CD14-positive monocyte (primary cell): ENCODE results near the gene PPP2R3B. TPM values are rescaled to one million over a fixed set of nuclear protein-coding genes. Genes with fewer than 3 reads are reported as not detected.
"Not testable (repeated sequence)": the region's sequence is repeated elsewhere in the genome, so short reads cannot be mapped to it uniquely, and the experiment has no call there.

ENCODE experiments used
- DNase-seq, 3 donors: peaks; one replicate each; pipeline ENCODE4 v3.0.0-alpha.2; 2011 to 2022
- H2AFZ ChIP-seq: 2 replicates; pipeline ENCODE4 v1.6.0; 2012; ENCODE audit warnings: mild to moderate bottlenecking, low read depth, low read length, inconsistent platforms; ENCODE audit not compliant: insufficient read depth, poor library complexity, severe bottlenecking
- H3K27ac ChIP-seq, 2 donors: 1 replicate in 1 of 2; 2 replicates in 1 of 2; pipeline ENCODE4 v1.5.1; 2012 to 2013; ENCODE audit warnings: low read length in 2 of 2, control low read depth in 1 of 2, inconsistent platforms in 1 of 2, low read depth in 1 of 2, mild to moderate bottlenecking in 1 of 2
- H3K27me3 ChIP-seq, 2 donors: one replicate each; pipeline versions ENCODE4 v1.6.0 to v1.6.1; 2011 to 2013; ENCODE audit warnings: low read length in 2 of 2; ENCODE audit not compliant: control insufficient read depth in 2 of 2, insufficient read depth in 2 of 2
- H3K36me3 ChIP-seq, 2 donors: replicated peaks in 1 of 2; 1 replicate in 1 of 2; 2 replicates in 1 of 2; pipeline versions ENCODE4 v1.5.1 to v1.6.1; 2012 to 2013; ENCODE audit warnings: low read length in 2 of 2, control low read depth in 1 of 2, inconsistent platforms in 1 of 2, mild to moderate bottlenecking in 1 of 2; ENCODE audit not compliant: insufficient read depth in 2 of 2, control insufficient read depth in 1 of 2
- H3K4me1 ChIP-seq, 2 donors: 1 replicate in 1 of 2; 2 replicates in 1 of 2; pipeline versions ENCODE4 v1.5.1 to v1.6.1; 2012 to 2013; ENCODE audit warnings: low read length in 2 of 2, control low read depth in 1 of 2, inconsistent platforms in 1 of 2, mild to moderate bottlenecking in 1 of 2, moderate library complexity in 1 of 2; ENCODE audit not compliant: insufficient read depth in 2 of 2, control insufficient read depth in 1 of 2
- H3K4me2 ChIP-seq: replicated peaks from 2 replicates; pipeline ENCODE3; 2012; ENCODE audit warnings: low read length, moderate library complexity, mild to moderate bottlenecking; ENCODE audit not compliant: poor library complexity, severe bottlenecking; ENCODE audit errors: extremely low read depth
- H3K4me3 ChIP-seq, 3 experiments: fragments of 200-600 bp in 1 of 3; sonication (generic) in 1 of 3; replicated peaks in 1 of 3; 1 replicate in 2 of 3; 2 replicates in 1 of 3; pipeline ENCODE4 v1.5.1; 2011 to 2013; ENCODE audit warnings: low read length in 3 of 3, mild to moderate bottlenecking in 3 of 3, control low read depth in 2 of 3, low read depth in 2 of 3, inconsistent platforms in 1 of 3, moderate library complexity in 1 of 3
- H3K79me2 ChIP-seq: 2 replicates; pipeline ENCODE4 v1.6.0; 2012; ENCODE audit warnings: mild to moderate bottlenecking, control low read depth, inconsistent platforms, low read length, moderate library complexity; ENCODE audit not compliant: insufficient read depth
- H3K9ac ChIP-seq: 2 replicates; pipeline ENCODE4 v1.6.0; 2017; ENCODE audit warnings: low read length, mild to moderate bottlenecking; ENCODE audit not compliant: insufficient read depth, poor library complexity, severe bottlenecking
- H3K9me3 ChIP-seq, 2 donors: replicated peaks in 1 of 2; 1 replicate in 1 of 2; 2 replicates in 1 of 2; pipeline versions ENCODE4 v1.5.1 to v1.6.1; 2012 to 2013; ENCODE audit warnings: low read length in 2 of 2, control low read depth in 1 of 2; ENCODE audit not compliant: control insufficient read depth in 1 of 2, insufficient read depth in 1 of 2
- H4K20me1 ChIP-seq: 2 replicates; pipeline ENCODE4 v1.6.0; 2012; ENCODE audit warnings: mild to moderate bottlenecking, low read length, control low read depth, moderate library complexity; ENCODE audit not compliant: insufficient read depth
- H3K27ac Mint-ChIP-seq, 7 donors: one replicate each; pipeline ENCODE4 v1.8.0; 2020; ENCODE audit warnings: mild to moderate bottlenecking in 7 of 7, mixed read lengths in 7 of 7, moderate library complexity in 6 of 7, inconsistent platforms in 2 of 7
- H3K27me3 Mint-ChIP-seq, 3 donors: one replicate each; pipeline ENCODE4 v1.8.0; 2021 to 2022; ENCODE audit warnings: low read depth in 3 of 3, mild to moderate bottlenecking in 3 of 3, mixed read lengths in 3 of 3, moderate library complexity in 3 of 3, inconsistent platforms in 1 of 3
- H3K36me3 Mint-ChIP-seq, 2 donors: one replicate each; pipeline ENCODE4 v1.8.0; 2020; ENCODE audit warnings: mixed read lengths in 2 of 2, inconsistent platforms in 1 of 2, mild to moderate bottlenecking in 1 of 2
- H3K4me1 Mint-ChIP-seq: one replicate; pipeline ENCODE4 v1.8.0; 2020; ENCODE audit warnings: mild to moderate bottlenecking, mixed read lengths
- H3K4me3 Mint-ChIP-seq, 2 donors: one replicate each; pipeline ENCODE4 v1.8.0; 2020; ENCODE audit warnings: mild to moderate bottlenecking in 2 of 2, mixed read lengths in 2 of 2, moderate library complexity in 1 of 2
- H3K9me3 Mint-ChIP-seq, 7 donors: one replicate each; pipeline ENCODE4 v1.8.0; 2020 to 2022; ENCODE audit warnings: mixed read lengths in 7 of 7, mild to moderate bottlenecking in 6 of 7, moderate library complexity in 6 of 7, inconsistent platforms in 2 of 7
- CTCF ChIP-seq: fragments of 200-600 bp; IDR thresholded peaks from one replicate; pipeline ENCODE4 v1.8.0; 2022; ENCODE audit warnings: antibody characterized with exemption, mild to moderate bottlenecking
- WGBS: methylation state at CpG from one replicate; pipeline ENCODE4 v1.1.5; 2013; ENCODE audit warnings: missing lambda C conversion rate; ENCODE audit not compliant: insufficient coverage; 5-methylcytosine and 5-hydroxymethylcytosine counted together
- intact Hi-C, 2 donors: fragments of 100-400 bp; cut with micrococcal nuclease; formaldehyde crosslinking; loops; one replicate each; pipeline versions ENCODE4 v1.15.0 to v1.15.1; 2023
- polyA plus RNA-seq, 3 donors: library from polyadenylated mRNA; depleted of rRNA in 1 of 3; unstranded in 2 of 3; stranded (reverse) in 1 of 3; fragments of 300-500 nt in 2 of 3; fragments of >200 nt in 1 of 3; fragmentation: Illumina TruSeq in 2 of 3; gene quantifications; 1 replicate in 2 of 3; 2 replicates in 1 of 3; pipeline ENCODE4 v1.2.3, GENCODE V29; 2012 to 2021

PPP2R3B gene
- polyA plus RNA-seq, 3 donors = 2.1 to 9.0 (median 2.3) TPM

DNA sequence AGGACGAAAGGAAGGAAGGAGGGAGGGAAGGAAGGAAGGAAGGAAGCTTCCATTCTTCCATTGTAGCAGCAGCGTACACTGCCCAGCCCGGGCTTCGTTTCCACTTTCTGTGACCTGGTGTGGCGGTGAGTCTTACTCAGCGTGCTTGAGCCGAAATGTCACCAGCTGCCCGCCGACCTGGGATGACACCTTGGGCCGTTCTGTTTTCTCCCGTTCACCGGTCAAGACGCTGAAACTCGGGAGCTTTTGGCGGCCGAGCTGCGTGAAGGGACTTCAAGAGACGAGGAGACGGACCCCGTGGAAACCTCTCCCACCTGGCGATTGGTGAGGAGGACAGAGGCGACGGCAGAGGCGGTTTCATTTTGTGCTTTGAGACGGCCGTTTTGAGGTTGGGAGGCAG, 47.1 kb upstream of the PPP2R3B start:
- H3K36me3 ChIP-seq = no peaks in the 10 kb centered on the region
- H3K9ac ChIP-seq = no peak overlapping the region
- H3K9me3 ChIP-seq = no peaks in the 10 kb centered on the region
- no peak overlapping the region for H3K4me3 ChIP-seq
- 92% methylated on average over 20 of the region's 26 CpGs for WGBS
- no peak for TF ChIP-seq CTCF
- no peak overlapping the region for H3K4me2 ChIP-seq
- Mint-ChIP-seq H3K36me3 (no peaks in the 10 kb centered on the region), H3K27ac (no peak overlapping the region), H3K9me3 (peaks cover 2 to 13% (median 4%) of the 10 kb centered on the region in 7 donors), H3K4me3 (no peak overlapping the region), H3K27me3 (peaks cover 14 to 24% (median 15%) of the 10 kb centered on the region in 3 donors), H3K4me1 (peaks cover 3% of the 10 kb centered on the region)
- no peaks in the 10 kb centered on the region for H4K20me1 ChIP-seq
- H3K27me3 ChIP-seq = peaks cover 0 to 3% of the 10 kb centered on the region in 2 donors
- H2AFZ ChIP-seq = no peak overlapping the region
- H3K4me1 ChIP-seq = no peaks in the 10 kb centered on the region
- no peak overlapping the region for H3K27ac ChIP-seq
- no peak for DNase-seq
- intact Hi-C loops = no loop called here
- no peaks in the 10 kb centered on the region for H3K79me2 ChIP-seq

- DNase-seq, H3K4me2 ChIP-seq, H3K9me3 ChIP-seq, H3K4me3 Mint-ChIP-seq, H3K9ac ChIP-seq, H3K4me1 Mint-ChIP-seq, H3K36me3 Mint-ChIP-seq, H3K79me2 ChIP-seq, H2AFZ ChIP-seq, intact Hi-C loops, H3K4me1 ChIP-seq, H3K27ac Mint-ChIP-seq, H4K20me1 ChIP-seq, H3K27ac ChIP-seq, H3K36me3 ChIP-seq, H3K4me3 ChIP-seq: not testable (repeated sequence)
- Mint-ChIP-seq H3K9me3 (peaks cover 2 to 14% (median 4%) of the 10 kb centered on the region in 7 donors), H3K27me3 (peaks cover 25 to 35% (median 26%) of the 10 kb centered on the region in 3 donors)
- WGBS = 100% methylated on average over 1 of the region's 12 CpGs
- H3K27me3 ChIP-seq = peaks cover 0 to 14% of the 10 kb centered on the region in 2 donors
These were observed 46.0 kb upstream of the PPP2R3B start for GRCh38 chrX:432666-433065.
